ENCODE data around the gene CYP2W1. TPM values are rescaled to one million over a fixed set of nuclear protein-coding genes. Genes with fewer than 3 reads are reported as not detected.

The CYP2W1 gene
- total and polyA plus RNA-seq, 10 of the 15 experiments (the other 5 are each of a cell fraction or from before 2014, with no cell fraction given), result not detected

DNA sequence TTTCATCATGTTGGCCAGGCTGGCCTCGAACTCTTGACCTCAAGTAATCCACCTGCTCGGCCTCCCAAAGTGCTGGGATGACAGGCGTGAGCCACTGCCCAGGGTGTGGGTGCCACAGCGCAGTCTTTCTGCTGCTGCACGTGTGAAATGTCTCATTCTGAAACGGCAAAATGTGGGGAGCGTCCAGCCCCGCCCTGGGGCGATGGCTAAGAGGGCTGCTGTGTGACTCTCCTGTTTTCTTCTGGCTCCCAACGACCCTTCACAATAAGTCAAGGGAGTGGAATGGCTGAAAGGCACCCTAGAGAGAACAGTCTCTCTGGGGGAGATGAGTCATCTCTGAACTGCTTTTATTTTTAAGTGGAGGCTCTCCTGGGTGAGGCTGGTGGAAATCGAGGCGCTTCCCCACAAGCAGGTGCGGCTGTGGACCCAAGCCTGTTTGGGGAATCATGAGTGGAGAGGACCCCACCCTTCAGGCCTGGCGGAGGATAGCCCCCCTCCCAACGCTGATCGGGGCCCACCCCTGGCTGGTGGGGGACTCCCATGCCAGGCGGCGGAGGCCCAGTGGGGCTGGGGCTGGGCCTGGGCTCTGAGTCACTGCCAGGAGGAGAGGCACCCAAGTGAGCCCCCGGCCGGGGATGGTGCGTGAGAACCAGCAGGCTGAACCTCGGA is 46.5 kb upstream of the CYP2W1 start (continued):
- TF ChIP-seq E4F1 (IDR thresholded peaks at IDR 0.05; ENCODE audit: borderline replicate concordance, partially characterized antibody) (no peak), CEBPB (IDR thresholded peaks at IDR 0.05; ENCODE audit: borderline replicate concordance in 1 of 2, low read depth in 2 of 2, low read length in 2 of 2) (no peak), STAT3 (IDR thresholded peaks at IDR 0.05; ENCODE audit: low read depth, low read length) (no peak), YBX1 (IDR thresholded peaks at IDR 0.05) (peak; percentile 41; the same call in 1 of the 2 replicates), SKIL (IDR thresholded peaks at IDR 0.05; ENCODE audit: low read depth, poor library complexity, severe bottlenecking) (peak; percentile 85), RAD51 (IDR thresholded peaks at IDR 0.05) (peak; percentile 44; the same call in 1 of the 2 replicates), ZNF207 (IDR thresholded peaks at IDR 0.05; ENCODE audit: borderline replicate concordance) (no peak), WRNIP1 (IDR thresholded peaks at IDR 0.05; ENCODE audit: borderline replicate concordance, low read depth, low read length) (no peak), ZNF217 (IDR thresholded peaks at IDR 0.05) (peak; percentile 75; the same call in 1 of the 2 replicates), EGR1 (IDR thresholded peaks at IDR 0.05; ENCODE audit: borderline replicate concordance in 1 of 2, low read depth in 2 of 2, low read length in 2 of 2) (no peak), RELA (IDR thresholded peaks at IDR 0.05; ENCODE audit: borderline replicate concordance, partially characterized antibody) (no peak), E2F4 (IDR thresholded peaks at IDR 0.05; ENCODE audit: low read depth, low read length) (no peak), FOXM1 (IDR thresholded peaks at IDR 0.05; ENCODE audit: low read depth, low read length) (0 out of 2 replicates have a peak, but pooled peaks have one; percentile 32), MXI1 (IDR thresholded peaks at IDR 0.05; ENCODE audit: low read depth, low read length) (no peak), BCLAF1 (IDR thresholded peaks at IDR 0.05) (no peak)
- TF ChIP-seq, protein P1, sequence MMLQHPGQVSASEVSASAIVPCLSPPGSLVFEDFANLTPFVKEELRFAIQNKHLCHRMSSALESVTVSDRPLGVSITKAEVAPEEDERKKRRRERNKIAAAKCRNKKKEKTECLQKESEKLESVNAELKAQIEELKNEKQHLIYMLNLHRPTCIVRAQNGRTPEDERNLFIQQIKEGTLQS (IDR thresholded peaks at IDR 0.05; ENCODE audit: borderline replicate concordance, extremely low read depth, low read depth, low read length), result no peak
- TF ChIP-seq, protein P2, sequence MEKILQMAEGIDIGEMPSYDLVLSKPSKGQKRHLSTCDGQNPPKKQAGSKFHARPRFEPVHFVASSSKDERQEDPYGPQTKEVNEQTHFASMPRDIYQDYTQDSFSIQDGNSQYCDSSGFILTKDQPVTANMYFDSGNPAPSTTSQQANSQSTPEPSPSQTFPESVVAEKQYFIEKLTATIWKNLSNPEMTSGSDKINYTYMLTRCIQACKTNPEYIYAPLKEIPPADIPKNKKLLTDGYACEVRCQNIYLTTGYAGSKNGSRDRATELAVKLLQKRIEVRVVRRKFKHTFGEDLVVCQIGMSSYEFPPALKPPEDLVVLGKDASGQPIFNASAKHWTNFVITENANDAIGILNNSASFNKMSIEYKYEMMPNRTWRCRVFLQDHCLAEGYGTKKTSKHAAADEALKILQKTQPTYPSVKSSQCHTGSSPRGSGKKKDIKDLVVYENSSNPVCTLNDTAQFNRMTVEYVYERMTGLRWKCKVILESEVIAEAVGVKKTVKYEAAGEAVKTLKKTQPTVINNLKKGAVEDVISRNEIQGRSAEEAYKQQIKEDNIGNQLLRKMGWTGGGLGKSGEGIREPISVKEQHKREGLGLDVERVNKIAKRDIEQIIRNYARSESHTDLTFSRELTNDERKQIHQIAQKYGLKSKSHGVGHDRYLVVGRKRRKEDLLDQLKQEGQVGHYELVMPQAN (conservative IDR thresholded peaks at IDR 0.05), result no peak
